K562 (cell line): Measurements from ENCODE around the gene BCL2L12. TPM values are rescaled to one million over a fixed set of nuclear protein-coding genes. Genes with fewer than 3 reads are reported as not detected.

ENCODE experiments used
- CBX3 ChIP-seq, 2 experiments: IDR thresholded peaks; 1 replicate in 1 of 2; 2 replicates in 1 of 2; pipeline ENCODE4 v1.6.1; 2012; ENCODE audit warnings: inconsistent platforms in 2 of 2, low read length in 2 of 2, borderline replicate concordance in 1 of 2, control low read depth in 1 of 2
- CHD2 ChIP-seq: IDR thresholded peaks from 2 replicates; pipeline ENCODE4 v1.6.1; 2011; ENCODE audit warnings: low read depth, low read length
- DIDO1 ChIP-seq: fragments of 450-650 bp; IDR thresholded peaks from 2 replicates; pipeline ENCODE4 v1.6.1; 2016; ENCODE audit warnings: low read depth, missing biosample characterization, missing genetic modification characterization
- ETV5 ChIP-seq: sonication (generic); formaldehyde crosslinking; IDR thresholded peaks from 2 replicates; pipeline ENCODE4 v1.4.0; 2020; ENCODE audit warnings: low read depth, mild to moderate bottlenecking, missing genetic modification reagents
- FOXK1 ChIP-seq: sonication (generic); formaldehyde crosslinking; IDR thresholded peaks from 2 replicates; pipeline ENCODE4 v1.8.0; 2022; ENCODE audit warnings: missing genetic modification reagents, mild to moderate bottlenecking, borderline replicate concordance
- HDAC1 ChIP-seq, 2 experiments: fragments of 450-650 bp; IDR thresholded peaks; 2 replicates each; pipeline ENCODE4 v1.6.1; 2016 to 2017; ENCODE audit warnings: inconsistent platforms in 1 of 2, mild to moderate bottlenecking in 1 of 2, moderate library complexity in 1 of 2
- HLTF ChIP-seq: fragments of 450-650 bp; IDR thresholded peaks from 2 replicates; pipeline ENCODE4 v1.6.1; 2016
- ILK ChIP-seq: fragments of 450-650 bp; IDR thresholded peaks from 2 replicates; pipeline ENCODE4 v1.6.1; 2016; ENCODE audit warnings: missing genetic modification characterization, low read depth, mild to moderate bottlenecking, missing compliant biosample characterization, moderate library complexity, borderline replicate concordance
- MIER1 ChIP-seq: fragments of 450-650 bp; IDR thresholded peaks from 2 replicates; pipeline ENCODE4 v1.6.1; 2016; ENCODE audit warnings: antibody characterized with exemption, mild to moderate bottlenecking, low read depth
- MTA1 ChIP-seq: fragments of 450-650 bp; IDR thresholded peaks from 2 replicates; pipeline ENCODE4 v1.6.1; 2017; ENCODE audit warnings: borderline replicate concordance
- NCOA2 ChIP-seq, 2 experiments: fragments of 450-650 bp; IDR thresholded peaks; 2 replicates each; pipeline ENCODE4 v1.6.1; 2018; ENCODE audit warnings: mild to moderate bottlenecking in 2 of 2, moderate library complexity in 1 of 2; ENCODE audit not compliant: partially characterized antibody in 2 of 2
- NFE2L1 ChIP-seq: fragments of 450-650 bp; IDR thresholded peaks from 2 replicates; pipeline ENCODE4 v1.6.1; 2016; ENCODE audit warnings: missing genetic modification characterization, low read depth, mild to moderate bottlenecking, missing compliant biosample characterization, moderate library complexity, borderline replicate concordance
- NR3C1 ChIP-seq: sonication (generic); formaldehyde crosslinking; IDR thresholded peaks from 2 replicates; pipeline ENCODE4 v1.8.1; 2022; ENCODE audit warnings: missing genetic modification reagents
- NR4A1 ChIP-seq, 2 experiments: fragments of 250-450 bp in 1 of 2; fragments of 450-650 bp in 1 of 2; sonication (Bioruptor Pico) in 1 of 2; IDR thresholded peaks; 2 replicates each; pipeline versions ENCODE4 v1.4.0 to v1.6.1; 2016 to 2020; ENCODE audit warnings: mild to moderate bottlenecking in 2 of 2, missing compliant biosample characterization in 1 of 2, missing genetic modification characterization in 1 of 2, moderate library complexity in 1 of 2
- PYGO2 ChIP-seq: fragments of 450-650 bp; IDR thresholded peaks from 2 replicates; pipeline ENCODE4 v1.6.1; 2016; ENCODE audit warnings: mild to moderate bottlenecking, missing genetic modification characterization, moderate library complexity, missing compliant biosample characterization
- RB1 ChIP-seq: fragments of 450-650 bp; IDR thresholded peaks from 2 replicates; pipeline ENCODE4 v1.6.1; 2017; ENCODE audit warnings: low read depth, mild to moderate bottlenecking
- RBM15 ChIP-seq: fragments of 200-400 bp; formaldehyde crosslinking; IDR thresholded peaks from 2 replicates; pipeline ENCODE4 v1.6.1; 2018; ENCODE audit warnings: mild to moderate bottlenecking, low read length, moderate library complexity; ENCODE audit not compliant: insufficient read depth
- TAF7 ChIP-seq: fragments of 450-650 bp; IDR thresholded peaks from 2 replicates; pipeline ENCODE4 v1.6.1; 2016; ENCODE audit warnings: missing genetic modification characterization, missing compliant biosample characterization
- TEAD1 ChIP-seq, 2 experiments: fragments of 450-650 bp in 1 of 2; sonication (generic) in 1 of 2; formaldehyde crosslinking; IDR thresholded peaks; 2 replicates each; pipeline versions ENCODE4 v1.4.0 to v1.8.0; 2020 to 2022; ENCODE audit warnings: mild to moderate bottlenecking in 2 of 2, missing genetic modification reagents in 1 of 2
- ZFX ChIP-seq: sonication (generic); formaldehyde crosslinking; IDR thresholded peaks from 2 replicates; pipeline ENCODE4 v1.8.0; 2022; ENCODE audit warnings: mild to moderate bottlenecking, missing genetic modification reagents, moderate library complexity
- ZNF77 ChIP-seq: fragments of 250-450 bp; sonication (Bioruptor Pico); IDR thresholded peaks from 2 replicates; pipeline ENCODE4 v1.5.0; 2020
- polyA plus RNA-seq, 8 experiments: library from polyadenylated mRNA; depleted of rRNA in 4 of 8; stranded (reverse) in 5 of 8; unstranded in 3 of 8; fragments of >200 nt; fragmentation: Nextera tagmentation in 2 of 8; fragmentation: Illumina TruSeq in 1 of 8; extraction: Ambion mirVana in 2 of 8; extraction: Trizol in 1 of 8; gene quantifications; 2 replicates each; pipeline versions ENCODE4 v1.2.1 to v1.2.3, GENCODE V29; 2011 to 2014; ENCODE audit warnings: inconsistent platforms in 1 of 8, missing spikeins in 1 of 8
- total RNA-seq, 7 experiments: library from RNA; depleted of rRNA in 6 of 7; stranded (reverse); fragments of >200 nt in 6 of 7; fragmentation: Illumina TruSeq in 2 of 7; extraction: Trizol in 2 of 7; gene quantifications; 2 replicates each; pipeline versions ENCODE4 v1.2.1 to v1.2.3, GENCODE V29; 2011 to 2021; ENCODE audit warnings: low replicate concordance in 1 of 7
- TF ChIP-seq, protein P1 (sequence below): sonication (generic); formaldehyde crosslinking; IDR thresholded peaks from 2 replicates; pipeline ENCODE4 v1.8.0; 2023; ENCODE audit warnings: mild to moderate bottlenecking, missing genetic modification reagents
- TF ChIP-seq, protein P2 (sequence below): sonication (generic); formaldehyde crosslinking; IDR thresholded peaks from 2 replicates; pipeline ENCODE4 v1.8.0; 2023; ENCODE audit warnings: mild to moderate bottlenecking, missing genetic modification reagents

BCL2L12 gene
- total and polyA plus RNA-seq, 9 of the 15 experiments (the other 6 are each of a cell fraction or from before 2014, with no cell fraction given) = 7.4 to 263 (median 81.2) TPM

DNA sequence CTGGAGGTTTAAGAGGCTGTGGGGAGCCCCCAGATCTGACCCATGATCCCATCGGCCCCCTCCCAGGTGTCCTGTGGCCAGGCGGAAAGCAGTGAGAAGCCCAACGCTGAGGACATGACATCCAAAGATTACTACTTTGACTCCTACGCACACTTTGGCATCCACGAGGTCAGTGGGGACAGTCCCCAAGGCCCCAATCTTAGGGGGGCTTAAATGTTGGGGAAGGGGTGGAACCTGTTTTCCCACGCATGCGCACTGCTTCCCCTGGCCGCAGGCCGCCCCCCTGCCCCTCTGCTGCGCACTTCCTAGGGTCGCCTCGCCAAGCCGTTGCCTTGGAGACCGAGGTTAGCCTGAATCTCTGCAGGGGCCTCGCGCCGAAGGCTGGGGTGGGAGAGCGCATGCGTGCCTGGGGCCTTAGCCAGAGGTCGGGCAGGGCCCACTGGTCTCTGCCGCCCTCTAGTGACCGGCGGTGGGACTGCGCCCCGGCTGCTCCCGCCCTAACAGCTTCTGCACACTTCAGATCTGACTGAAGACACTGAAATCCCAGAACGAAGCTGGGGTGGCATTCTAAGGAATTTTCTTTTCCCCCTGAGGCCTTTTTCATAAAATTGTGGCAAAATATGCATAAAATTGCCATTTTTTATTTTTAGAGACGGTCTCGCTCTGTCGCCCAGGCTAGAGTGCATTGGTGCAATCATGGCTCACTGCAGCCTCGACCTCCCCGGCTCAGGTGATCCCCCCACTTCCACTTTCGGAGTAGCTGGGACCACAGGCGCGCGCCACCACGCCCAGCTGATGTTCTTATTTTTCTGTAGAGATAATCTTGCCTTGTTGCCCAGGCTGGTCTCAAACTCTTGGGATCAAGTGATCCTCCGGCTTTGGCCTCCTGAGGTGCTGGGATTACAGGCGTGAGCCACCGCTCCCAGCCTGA is 15.0 kb downstream of the BCL2L12 start (continued):
- peak in 1 of 2 experiments; percentile 65; a peak in 1 of 4 replicates for TF ChIP-seq TEAD1 (CRISPR knock-in tag; IDR thresholded peaks at IDR 0.05)
- TF ChIP-seq NCOA2 (IDR thresholded peaks at IDR 0.05; ENCODE audit: partially characterized antibody in 2 of 2) = no peak
- no peak for TF ChIP-seq TAF7 (tag)
- TF ChIP-seq, protein P1, sequence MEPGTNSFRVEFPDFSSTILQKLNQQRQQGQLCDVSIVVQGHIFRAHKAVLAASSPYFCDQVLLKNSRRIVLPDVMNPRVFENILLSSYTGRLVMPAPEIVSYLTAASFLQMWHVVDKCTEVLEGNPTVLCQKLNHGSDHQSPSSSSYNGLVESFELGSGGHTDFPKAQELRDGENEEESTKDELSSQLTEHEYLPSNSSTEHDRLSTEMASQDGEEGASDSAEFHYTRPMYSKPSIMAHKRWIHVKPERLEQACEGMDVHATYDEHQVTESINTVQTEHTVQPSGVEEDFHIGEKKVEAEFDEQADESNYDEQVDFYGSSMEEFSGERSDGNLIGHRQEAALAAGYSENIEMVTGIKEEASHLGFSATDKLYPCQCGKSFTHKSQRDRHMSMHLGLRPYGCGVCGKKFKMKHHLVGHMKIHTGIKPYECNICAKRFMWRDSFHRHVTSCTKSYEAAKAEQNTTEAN (CRISPR knock-in tag) = no peak
- TF ChIP-seq NFE2L1 (tag) = no peak
- TF ChIP-seq NR4A1 (CRISPR knock-in tag; IDR thresholded peaks at IDR 0.05) = no peak
- TF ChIP-seq NR4A1 (tag; IDR thresholded peaks at IDR 0.05) = no peak
- TF ChIP-seq MTA1 = no peak
- TF ChIP-seq FOXK1 (CRISPR knock-in tag) = no peak
- no peak for TF ChIP-seq MIER1
- TF ChIP-seq RBM15 = no peak
- TF ChIP-seq ILK (tag) = no peak
- no peak for TF ChIP-seq DIDO1 (tag)
- peak; percentile 56 for TF ChIP-seq ZFX (CRISPR knock-in tag)
- no peak for TF ChIP-seq ETV5 (CRISPR knock-in tag)
- TF ChIP-seq, protein P2, sequence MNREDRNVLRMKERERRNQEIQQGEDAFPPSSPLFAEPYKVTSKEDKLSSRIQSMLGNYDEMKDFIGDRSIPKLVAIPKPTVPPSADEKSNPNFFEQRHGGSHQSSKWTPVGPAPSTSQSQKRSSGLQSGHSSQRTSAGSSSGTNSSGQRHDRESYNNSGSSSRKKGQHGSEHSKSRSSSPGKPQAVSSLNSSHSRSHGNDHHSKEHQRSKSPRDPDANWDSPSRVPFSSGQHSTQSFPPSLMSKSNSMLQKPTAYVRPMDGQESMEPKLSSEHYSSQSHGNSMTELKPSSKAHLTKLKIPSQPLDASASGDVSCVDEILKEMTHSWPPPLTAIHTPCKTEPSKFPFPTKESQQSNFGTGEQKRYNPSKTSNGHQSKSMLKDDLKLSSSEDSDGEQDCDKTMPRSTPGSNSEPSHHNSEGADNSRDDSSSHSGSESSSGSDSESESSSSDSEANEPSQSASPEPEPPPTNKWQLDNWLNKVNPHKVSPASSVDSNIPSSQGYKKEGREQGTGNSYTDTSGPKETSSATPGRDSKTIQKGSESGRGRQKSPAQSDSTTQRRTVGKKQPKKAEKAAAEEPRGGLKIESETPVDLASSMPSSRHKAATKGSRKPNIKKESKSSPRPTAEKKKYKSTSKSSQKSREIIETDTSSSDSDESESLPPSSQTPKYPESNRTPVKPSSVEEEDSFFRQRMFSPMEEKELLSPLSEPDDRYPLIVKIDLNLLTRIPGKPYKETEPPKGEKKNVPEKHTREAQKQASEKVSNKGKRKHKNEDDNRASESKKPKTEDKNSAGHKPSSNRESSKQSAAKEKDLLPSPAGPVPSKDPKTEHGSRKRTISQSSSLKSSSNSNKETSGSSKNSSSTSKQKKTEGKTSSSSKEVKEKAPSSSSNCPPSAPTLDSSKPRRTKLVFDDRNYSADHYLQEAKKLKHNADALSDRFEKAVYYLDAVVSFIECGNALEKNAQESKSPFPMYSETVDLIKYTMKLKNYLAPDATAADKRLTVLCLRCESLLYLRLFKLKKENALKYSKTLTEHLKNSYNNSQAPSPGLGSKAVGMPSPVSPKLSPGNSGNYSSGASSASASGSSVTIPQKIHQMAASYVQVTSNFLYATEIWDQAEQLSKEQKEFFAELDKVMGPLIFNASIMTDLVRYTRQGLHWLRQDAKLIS (CRISPR knock-in tag) = no peak
- no peak for TF ChIP-seq CHD2
- no peak for TF ChIP-seq NR3C1 (CRISPR knock-in tag)
- no peak for TF ChIP-seq ZNF77 (CRISPR knock-in tag)
- 0 out of 3 replicates have a peak, but pooled peaks of 1 of the 2 experiments have one; percentile 54 for TF ChIP-seq CBX3 (IDR thresholded peaks at IDR 0.05; ENCODE audit: borderline replicate concordance in 1 of 2, low read length in 2 of 2)
- no peak for TF ChIP-seq PYGO2 (tag)
- TF ChIP-seq HLTF = no peak
- peak in 1 of 2 experiments; percentile 43; a peak in 1 of 4 replicates for TF ChIP-seq HDAC1 (IDR thresholded peaks at IDR 0.05)
- TF ChIP-seq RB1 = peak; percentile 96
